ENCODE results near the gene CXCL8.
"Not testable (repeated sequence)": the region's sequence is repeated elsewhere in the genome, so short reads cannot be mapped to it uniquely, and the experiment has no call there.

Gene CXCL8

DNA sequence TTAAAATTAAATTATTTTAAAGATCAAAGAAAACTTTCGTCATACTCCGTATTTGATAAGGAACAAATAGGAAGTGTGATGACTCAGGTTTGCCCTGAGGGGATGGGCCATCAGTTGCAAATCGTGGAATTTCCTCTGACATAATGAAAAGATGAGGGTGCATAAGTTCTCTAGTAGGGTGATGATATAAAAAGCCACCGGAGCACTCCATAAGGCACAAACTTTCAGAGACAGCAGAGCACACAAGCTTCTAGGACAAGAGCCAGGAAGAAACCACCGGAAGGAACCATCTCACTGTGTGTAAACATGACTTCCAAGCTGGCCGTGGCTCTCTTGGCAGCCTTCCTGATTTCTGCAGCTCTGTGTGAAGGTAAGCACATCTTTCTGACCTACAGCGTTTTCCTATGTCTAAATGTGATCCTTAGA lies at the start of gene CXCL8:
Gene CXCL8 (plus strand): TSS at position 217 of the 426 bp plus-strand sequence. CDS start 90 bp downstream, at position 307.
- in situ Hi-C loops (cut with MboI; ENCODE audit: low sequenced_read_pairs), result no loop called here

DNA sequence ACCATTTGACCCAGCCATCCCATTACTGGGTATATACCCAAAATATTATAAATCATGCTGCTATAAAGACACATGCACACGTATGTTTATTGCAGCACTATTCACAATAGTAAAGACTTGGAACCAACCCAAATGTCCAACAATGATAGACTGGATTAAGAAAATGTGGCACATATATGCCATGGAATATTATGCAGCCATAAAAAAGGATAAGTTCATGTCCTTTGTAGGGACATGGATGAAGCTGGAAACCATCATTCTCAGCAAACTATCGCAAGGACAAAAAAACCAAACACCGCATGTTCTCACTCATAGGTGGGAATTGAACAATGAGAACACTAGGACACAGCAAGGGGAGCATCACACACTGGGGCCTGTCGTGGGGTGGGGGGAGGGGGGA lies 49.2 kb upstream of the CXCL8 start:
- in situ Hi-C loops (cut with MboI; ENCODE audit: low sequenced_read_pairs), result not testable (repeated sequence)

- in situ Hi-C loops (cut with MboI; ENCODE audit: low sequenced_read_pairs), result no loop called here
These were observed 48.6 kb upstream of the CXCL8 start for GRCh38 chr4:73691759-73692158.

DNA sequence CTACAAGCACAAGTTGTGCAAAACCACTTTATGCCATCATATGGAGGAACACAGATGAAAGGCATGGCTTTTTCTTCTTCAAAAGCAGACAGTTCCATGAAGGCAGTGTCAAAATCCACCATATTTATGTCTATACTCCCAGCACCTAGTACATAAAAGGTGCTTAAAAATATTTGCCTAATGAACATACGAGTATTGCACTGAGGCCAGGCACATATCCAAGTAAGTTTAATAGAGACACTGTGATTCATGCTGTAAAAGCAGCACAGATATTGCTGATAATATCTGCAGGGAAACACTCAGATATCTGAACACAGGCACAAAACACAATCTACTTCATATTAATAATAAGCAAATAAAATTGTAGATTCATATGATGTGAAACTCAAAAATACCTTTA lies 48.1 kb upstream of the CXCL8 start:
- in situ Hi-C loops (cut with MboI; ENCODE audit: low sequenced_read_pairs), result no loop called here

DNA sequence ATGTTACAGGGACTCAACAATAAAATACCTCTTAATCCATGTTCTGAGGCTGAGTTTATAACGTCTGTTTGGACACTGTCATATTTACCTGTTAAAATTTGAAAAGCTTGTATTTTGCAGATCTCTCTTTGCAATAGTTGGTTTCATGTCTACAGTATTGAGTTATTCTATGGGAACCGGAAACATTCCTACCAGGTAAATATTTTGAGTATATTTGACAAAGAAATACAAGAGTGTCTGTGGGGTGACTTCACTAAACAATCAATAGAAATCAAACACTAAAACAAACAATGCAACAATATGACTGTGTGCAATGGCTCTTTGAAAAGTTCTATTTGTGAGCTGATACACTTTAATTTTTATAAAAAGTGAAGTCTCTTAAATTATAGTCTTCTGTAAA lies 47.7 kb upstream of the CXCL8 start:
- in situ Hi-C loops (cut with MboI; ENCODE audit: low sequenced_read_pairs), result no loop called here

GRCh38 chr4:73693811-73694210 lies 46.6 kb upstream of the CXCL8 start:
- in situ Hi-C loops (cut with MboI; ENCODE audit: low sequenced_read_pairs), result no loop called here

DNA sequence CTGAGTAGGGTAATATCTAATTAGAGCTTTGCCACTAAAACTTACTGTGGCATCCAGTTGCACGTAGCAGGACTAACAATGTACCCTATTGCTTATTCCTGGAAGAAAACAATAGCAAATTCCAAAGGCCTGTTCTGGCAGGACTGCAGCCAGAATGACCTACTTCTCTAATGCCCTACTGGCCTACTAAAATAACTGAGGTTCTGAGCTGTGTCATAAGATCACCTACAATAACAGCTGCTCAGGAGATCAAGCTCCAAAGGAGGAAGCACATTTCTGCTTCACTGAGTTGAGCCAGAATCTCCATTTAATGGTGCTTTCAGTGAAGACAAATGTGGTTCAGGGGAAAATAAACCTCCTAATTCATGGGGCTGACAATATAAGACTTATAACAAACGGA lies 42.2 kb upstream of the CXCL8 start:
- in situ Hi-C loops (cut with MboI; ENCODE audit: low sequenced_read_pairs), result no loop called here

DNA sequence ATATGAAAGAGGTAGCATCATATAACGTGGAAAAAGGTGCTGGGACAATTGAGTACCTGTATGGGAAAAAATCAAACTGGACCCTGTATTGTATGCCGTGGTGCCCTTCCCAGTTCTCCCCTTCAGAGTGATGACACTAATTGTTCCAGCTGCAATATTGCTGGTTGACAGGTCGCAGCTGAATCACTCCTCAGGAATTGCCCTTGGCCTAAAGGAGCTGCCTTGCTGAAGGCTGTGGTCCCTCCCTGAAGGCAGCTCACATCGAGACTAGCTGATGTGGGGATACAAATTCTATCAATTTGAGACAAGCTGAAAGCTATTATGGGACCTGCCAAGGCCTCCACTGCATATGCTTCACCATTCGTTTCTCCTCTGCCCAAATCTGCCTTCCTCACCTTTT lies 39.3 kb upstream of the CXCL8 start:
- in situ Hi-C loops (cut with MboI; ENCODE audit: low sequenced_read_pairs), result no loop called here

- in situ Hi-C loops (cut with MboI; ENCODE audit: low sequenced_read_pairs), result no loop called here
These were observed 37.5 kb upstream of the CXCL8 start for GRCh38 chr4:73702796-73703287.

- in situ Hi-C loops (cut with MboI; ENCODE audit: low sequenced_read_pairs), result no loop called here
These were observed 37.0 kb upstream of the CXCL8 start for GRCh38 chr4:73703320-73703719.

DNA sequence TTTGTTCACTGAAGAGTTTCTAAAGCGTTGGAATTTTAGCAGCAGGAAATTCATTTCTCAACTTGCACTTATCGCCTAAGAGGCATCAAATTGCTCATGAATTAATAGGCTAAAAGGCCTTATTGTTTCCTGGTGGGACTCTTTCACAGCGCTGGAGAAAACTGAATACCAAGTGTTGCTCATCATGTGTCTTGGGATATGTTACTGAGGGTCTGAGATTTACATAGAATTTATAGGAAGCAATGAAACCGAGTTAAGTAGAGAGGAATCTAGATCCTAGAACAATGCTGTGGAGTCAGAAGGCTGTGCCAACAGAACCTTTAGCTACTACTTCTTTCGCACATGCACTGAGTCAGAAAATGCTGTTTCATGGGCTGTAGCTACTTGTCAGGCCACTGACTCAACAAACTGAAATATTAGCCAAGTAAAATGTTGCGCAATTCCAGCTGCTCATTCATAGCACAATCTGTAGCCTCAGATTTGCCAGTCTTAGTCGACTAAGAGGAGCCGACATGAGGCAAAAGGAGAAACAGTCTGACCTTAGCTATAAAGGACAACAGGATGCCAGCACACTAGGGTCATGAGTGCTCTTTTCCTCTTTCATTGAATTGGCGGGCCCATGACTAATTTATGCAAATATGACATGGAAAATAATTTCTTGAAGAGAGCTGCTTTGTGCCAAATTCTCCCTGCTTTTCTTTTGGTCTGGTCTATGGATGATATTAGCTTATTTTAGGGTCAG lies 35.9 kb upstream of the CXCL8 start:
- in situ Hi-C loops (cut with MboI; ENCODE audit: low sequenced_read_pairs), result no loop called here

- in situ Hi-C loops (cut with MboI; ENCODE audit: low sequenced_read_pairs), result no loop called here
These were observed 35.3 kb upstream of the CXCL8 start for GRCh38 chr4:73705056-73705432.

- in situ Hi-C loops (cut with MboI; ENCODE audit: low sequenced_read_pairs), result no loop called here
These were observed 34.6 kb upstream of the CXCL8 start for GRCh38 chr4:73705721-73706120.

GRCh38 chr4:73706811-73707210 lies 33.6 kb upstream of the CXCL8 start:
- in situ Hi-C loops (cut with MboI; ENCODE audit: low sequenced_read_pairs), result no loop called here

DNA sequence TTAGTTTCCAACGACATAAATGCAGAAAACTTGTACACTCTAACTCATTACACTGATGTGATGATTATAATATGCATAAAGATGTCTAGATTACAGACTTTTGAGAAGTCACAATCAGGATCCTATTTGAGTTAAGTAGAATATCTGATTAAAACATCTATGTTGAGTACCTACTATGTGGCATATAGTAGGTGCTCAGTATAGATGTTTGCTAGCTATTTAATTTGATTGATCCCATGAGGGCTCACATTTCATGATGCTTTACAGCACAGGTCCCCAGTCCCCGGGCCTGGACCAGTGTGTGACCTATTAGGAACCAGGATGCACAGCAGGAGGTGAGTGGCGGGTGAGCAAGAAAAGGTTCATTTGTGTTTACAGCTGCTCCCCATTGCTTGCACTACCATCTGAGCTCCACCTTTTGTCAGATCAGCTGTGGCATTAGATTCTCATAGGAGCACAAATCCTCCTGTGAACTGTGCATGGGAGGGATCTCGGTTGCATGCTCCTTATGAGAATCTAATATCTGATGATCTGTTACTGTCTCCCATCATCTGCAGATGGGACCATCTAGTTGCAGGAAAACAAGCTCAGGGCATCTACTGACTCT lies 33.0 kb upstream of the CXCL8 start:
- in situ Hi-C loops (cut with MboI; ENCODE audit: low sequenced_read_pairs), result no loop called here

DNA sequence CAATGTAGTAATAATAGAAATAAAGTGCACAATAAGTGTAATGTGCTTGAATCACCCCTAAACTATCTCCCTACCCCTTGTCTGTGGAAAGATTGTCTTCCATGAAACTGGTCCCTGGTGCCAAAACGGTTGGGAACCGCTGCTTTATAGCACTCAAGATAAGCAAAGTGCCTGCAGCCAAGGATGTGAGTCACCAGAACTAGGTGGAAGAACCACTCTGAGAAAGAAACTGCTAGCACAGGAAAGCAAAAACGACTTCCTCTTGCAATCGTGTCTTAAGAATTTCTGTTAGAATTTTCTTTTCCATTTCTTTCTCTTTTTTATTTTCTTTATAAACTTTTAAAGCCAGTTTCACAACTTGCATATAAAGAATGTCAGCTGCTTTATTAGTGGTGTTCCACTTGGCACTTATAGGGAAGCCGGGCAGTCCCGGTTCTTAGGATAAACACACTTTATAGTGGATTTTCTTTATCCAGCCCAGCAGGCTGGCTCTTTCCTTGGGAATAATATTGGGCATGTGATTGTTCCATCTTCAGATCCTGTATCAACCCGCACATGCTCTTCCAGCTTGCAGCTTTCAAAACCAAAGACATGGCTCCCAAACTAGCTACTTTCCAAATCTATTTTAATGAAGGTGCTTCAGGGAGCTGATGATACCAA lies 32.3 kb upstream of the CXCL8 start:
- in situ Hi-C loops (cut with MboI; ENCODE audit: low sequenced_read_pairs), result no loop called here

GRCh38 chr4:73709451-73710033 lies 30.8 kb upstream of the CXCL8 start:
- in situ Hi-C loops (cut with MboI; ENCODE audit: low sequenced_read_pairs), result no loop called here

- in situ Hi-C loops (cut with MboI; ENCODE audit: low sequenced_read_pairs), result no loop called here
These were observed 30.3 kb upstream of the CXCL8 start for GRCh38 chr4:73710094-73710493.

DNA sequence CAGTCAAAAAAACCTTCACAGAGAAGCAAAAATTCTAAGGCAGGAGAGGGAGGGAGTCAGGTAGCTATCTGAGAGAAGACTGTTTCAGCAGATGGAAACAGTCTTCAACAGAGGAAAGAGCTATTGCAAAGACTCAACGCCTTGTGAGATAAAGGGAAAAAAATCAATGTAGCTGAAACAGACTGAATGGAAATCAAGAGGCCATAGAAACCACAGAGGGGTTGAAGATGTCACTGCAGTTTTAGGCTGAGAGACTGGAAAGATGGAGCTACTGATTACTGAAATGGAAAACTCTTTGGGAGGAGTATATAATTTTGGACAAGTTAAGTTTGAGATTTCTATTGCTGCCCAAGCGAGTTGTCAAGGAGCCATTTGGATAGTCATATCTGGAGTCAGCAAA lies 28.4 kb upstream of the CXCL8 start:
- in situ Hi-C loops (cut with MboI; ENCODE audit: low sequenced_read_pairs), result no loop called here

DNA sequence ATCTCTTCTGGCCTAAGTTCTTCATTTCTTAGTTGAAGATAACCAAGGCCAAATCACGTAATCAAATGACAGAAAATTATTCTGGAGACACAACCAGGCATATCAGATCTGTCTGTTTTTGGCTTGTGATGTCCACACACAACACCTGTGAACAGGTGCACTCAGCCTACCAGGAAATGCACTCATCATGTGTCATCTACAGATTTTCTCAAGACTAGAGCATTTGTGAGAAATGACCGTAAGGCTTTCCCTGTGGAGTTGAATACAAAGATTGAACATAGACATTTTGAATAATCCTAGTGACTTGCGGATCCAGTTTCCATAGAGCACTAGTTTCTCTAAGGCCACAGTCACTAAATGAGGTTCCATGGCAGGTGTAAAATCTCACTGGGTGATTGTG lies 26.7 kb upstream of the CXCL8 start:
- in situ Hi-C loops (cut with MboI; ENCODE audit: low sequenced_read_pairs), result no loop called here

GRCh38 chr4:73714647-73715046 lies 25.7 kb upstream of the CXCL8 start:
- in situ Hi-C loops (cut with MboI; ENCODE audit: low sequenced_read_pairs), result no loop called here

GRCh38 chr4:73715659-73716058 lies 24.7 kb upstream of the CXCL8 start:
- in situ Hi-C loops (cut with MboI; ENCODE audit: low sequenced_read_pairs), result no loop called here

Measured in HL-60/S4 treated with retinoic acid at 250 ng/mL for 4 days and 3 days (cell line).